ENCODE data around the gene TUBGCP3.
"Not testable (repeated sequence)": the region's sequence is repeated elsewhere in the genome, so short reads cannot be mapped to it uniquely, and the experiment has no call there.

The TUBGCP3 gene

DNA sequence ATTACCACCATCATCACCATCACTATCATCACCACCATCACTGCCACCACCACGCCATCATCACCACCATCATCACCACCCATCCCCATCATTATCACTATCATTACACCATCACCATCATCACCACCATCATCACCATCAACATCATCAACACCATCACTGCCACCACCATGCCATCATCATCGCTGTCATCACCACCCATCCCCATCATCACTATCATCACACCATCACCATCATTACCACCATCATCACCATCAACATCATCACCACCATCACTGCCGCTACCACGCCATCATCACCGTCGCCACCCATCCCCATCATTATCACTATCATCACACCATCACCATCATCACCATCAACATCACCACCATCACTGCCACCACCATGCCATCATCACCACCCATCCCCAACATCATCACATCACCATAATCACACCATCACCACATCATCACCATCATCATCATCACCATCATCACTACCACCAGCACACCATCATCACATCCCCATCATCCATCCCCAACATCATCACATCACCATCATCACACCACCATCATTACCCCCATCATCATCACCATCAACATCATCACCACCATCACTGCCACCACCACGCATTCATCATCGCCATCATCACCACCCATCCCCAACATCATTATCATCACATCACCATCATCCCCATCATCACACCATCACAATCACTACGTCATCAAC lies 61.7 kb downstream of the TUBGCP3 start:
- DNase-seq (ENCODE audit: low read depth), result no peak

DNA sequence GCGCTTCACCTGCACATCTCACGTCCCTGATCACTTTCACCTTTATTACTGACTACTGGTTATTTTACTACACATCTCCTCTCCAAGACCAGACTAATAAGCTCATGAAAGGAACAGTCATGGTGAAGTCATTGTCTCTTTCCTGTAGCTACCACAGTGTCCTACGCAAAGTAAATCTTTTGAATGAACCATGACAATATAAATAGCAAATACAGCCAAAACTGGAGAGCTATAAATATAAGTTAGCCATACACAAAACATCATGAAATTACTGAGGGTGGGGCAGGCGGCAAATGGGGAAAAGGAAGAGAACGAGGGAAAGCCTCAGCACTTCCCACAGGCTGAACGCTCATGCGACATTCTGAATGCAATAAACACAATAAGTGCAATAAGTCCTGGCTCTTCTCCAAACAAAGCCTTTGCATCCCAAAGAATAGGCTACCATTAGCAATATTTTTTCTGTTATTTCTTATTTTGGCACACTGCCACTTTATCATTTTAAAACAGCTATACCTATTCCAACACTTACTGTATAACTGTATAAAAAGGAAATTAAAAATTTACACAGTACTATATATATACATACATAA lies 62.5 kb downstream of the TUBGCP3 start:
- no peak for DNase-seq (ENCODE audit: low read depth)

DNA sequence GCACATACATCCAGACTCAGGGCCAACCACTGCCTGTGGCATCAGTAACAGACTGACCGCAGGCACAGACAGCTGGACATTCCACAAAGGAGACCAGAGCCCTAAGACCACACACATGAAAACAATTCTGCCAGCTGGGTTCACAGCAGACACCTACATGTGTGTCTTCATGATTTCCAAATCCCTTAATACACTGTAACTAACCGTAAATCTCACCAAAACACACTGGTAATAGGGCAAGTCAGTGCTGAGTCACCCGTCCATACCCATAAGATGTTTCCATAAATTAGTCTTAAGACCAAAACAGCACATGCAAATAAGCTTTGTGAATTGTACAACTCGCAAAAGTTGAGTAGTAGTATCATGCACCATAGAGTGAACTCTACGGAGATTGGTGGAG lies 65.4 kb downstream of the TUBGCP3 start:
- DNase-seq (ENCODE audit: low read depth), result no peak

DNA sequence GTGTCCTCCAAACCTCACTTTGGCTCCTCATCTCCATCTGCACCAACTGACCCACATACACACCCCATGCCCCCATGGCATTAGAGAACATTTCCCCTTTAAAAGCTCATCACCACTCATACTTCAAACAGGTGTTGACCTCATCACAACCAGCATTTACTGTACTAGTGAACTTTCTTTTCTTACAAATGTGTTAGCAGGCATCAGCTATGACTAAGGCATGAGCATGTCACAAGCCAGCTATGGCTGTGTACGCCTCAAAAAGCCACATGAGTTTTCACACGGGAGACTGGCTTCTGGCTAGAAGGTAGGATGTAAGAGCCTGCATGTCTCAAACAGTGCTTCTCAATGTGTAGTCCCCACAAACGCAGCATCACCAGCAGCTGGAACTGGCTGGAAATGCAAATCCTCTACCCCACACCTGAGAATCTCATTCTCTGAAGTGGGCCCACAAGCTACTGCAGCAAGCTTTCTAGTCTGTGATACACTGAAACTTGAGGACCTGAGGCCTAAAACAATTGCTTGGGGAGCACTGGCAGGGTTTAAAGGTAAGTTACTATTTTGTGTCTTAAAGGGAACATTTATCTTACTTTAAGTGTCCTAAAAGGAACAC lies 66.8 kb downstream of the TUBGCP3 start:
- no peak for DNase-seq (ENCODE audit: low read depth)

DNA sequence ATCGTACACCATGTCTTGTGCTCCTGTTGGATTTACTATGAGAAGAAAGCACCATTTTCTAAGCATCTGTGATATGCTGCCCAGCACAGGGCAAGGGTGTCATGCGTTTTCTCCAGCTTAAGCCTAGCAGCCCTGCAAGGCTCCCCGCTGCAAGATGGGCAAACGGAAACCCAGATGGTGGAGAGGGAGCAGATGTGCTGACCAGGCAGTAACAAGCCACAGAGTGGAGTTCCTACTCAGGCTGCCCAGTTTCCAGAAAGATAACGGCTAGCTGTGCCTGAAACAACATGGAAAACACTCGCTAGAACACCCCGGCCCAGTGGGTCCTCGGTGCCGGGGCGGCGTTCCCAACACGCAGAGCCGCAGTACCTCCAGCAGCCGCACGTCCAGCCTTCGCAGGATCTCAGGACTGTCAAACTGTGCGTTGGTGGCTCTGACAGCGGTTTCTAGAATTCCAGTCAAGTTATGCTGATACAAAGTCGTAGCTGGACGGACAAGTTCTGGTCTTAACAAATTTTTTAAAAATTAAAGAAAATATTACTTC lies 68.4 kb downstream of the TUBGCP3 start:
- no peak for DNase-seq (ENCODE audit: low read depth)

DNA sequence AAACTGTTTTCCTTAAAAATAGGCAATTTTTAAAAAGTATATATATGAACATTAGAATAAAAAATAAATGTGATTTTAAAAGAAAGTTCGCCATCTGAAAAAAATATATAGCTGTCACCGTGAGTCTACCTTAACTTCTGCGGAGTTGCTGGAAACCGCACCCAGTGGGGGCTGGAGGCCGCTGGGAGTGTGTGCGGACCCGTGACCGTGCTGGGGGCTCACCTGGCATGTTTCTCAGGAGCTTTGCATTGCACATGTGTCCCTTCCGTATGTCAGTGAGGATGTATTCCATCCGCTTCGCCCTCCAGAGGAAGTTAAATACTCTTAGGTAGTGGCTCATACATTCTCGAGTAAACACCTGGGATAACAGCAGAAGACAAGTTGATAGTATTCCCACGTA lies 71.7 kb downstream of the TUBGCP3 start:
- DNase-seq (ENCODE audit: low read depth), result no peak

DNA sequence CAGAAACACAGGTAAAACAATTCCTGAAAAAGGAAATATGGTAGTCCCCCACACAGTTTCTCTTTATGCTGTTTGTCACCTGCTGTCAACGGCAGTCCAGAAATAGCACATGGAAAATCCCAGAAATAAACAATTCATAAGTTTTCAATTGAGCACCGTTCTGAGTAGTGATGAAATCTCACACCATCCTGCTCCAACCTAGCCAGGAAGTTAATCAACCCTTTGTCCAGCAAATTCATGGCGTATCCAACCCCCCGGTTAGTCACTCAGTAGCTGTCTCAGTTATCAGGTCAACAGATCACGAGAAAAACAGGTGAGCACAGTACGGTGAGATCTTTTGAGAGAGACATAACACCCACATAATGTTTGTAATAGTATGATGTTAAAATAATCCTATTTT lies 74.2 kb downstream of the TUBGCP3 start:
- DNase-seq (ENCODE audit: low read depth), result no peak

DNA sequence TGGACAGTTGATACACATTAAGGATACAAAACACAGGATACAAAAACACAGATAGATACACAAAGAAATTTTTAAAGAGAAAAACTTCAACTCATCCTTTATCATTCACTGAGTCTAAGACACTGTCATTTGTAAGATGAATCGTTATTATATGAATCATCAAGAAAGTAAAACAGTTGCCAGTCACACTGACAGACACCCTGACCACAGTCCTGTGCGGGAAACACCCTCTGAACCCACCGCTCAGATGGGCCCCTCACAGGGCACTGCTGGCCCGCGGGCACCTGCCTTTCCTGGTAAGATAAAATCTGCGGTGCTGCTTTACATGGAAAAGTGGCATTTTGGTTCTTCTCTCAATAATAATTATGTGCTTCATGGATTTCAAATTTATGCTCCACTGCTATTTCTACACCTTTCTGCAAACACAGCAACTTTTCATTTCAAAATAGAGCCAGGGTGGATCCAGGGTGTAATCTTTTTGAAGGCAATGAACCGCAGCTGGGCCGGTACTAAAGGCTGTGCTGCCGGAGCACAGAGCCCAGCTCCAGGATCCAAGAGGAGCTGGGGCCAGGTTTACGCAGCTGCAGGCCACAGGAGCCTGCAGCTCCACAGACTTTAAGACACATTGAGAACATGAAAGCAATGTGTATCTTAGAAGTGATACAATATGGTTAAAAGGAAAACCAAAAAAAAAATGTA lies 76.8 kb downstream of the TUBGCP3 start:
- DNase-seq (ENCODE audit: low read depth), result no peak

DNA sequence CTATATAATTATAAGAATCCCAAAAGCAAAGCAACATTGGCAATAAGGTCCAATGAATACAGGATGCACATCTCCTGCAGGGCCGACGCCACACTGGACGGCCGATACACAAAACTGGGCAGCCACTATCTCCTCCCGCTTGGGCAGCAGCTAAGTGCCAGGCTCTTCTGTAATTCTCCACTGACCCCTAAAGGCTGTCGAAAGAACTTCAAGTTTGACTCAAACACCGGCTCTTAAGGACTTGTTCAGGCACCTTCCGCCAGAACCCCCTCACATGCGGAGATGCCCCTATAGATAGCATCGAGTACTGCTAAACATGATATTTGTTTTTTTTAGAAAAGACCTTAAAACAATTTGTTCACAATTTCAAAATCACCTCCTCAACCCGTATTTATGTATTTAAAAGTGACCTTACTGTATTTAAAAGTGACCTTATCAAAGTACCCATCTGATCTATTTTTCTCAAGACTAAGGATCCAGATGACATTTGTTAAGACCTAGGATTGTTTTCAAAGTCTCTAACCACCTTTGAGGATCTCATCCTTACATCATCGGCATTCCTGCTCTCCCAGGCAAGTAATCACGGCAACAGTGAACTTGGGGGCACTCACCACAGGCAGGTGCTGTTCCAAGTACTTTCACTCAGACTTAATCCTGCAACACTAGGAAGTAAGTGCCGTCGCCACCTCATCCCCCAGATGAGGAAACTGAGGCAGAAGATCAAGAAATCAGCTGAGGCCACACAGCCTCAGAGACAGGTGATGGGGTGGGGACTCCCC lies 77.8 kb downstream of the TUBGCP3 start:
- no peak for DNase-seq (ENCODE audit: low read depth)

DNA sequence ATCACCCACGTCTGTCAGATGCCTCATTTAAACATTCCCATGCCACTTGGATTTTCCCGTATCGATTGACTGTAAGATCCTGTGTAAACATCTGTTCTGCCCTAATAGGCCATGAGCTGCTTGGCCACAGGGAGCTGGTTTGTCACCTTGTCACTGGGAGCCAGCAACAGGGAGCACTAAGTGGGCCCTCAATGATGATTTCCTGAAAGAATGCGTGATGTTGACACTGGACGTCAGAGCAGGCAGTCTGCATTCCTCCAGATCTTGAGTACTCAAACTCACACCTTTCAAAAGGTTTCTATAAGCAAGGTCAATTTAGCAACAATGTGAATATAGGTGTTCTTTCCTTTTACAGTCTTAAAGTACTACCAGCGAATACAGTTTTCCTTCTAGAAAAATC lies 78.8 kb downstream of the TUBGCP3 start:
- no peak for DNase-seq (ENCODE audit: low read depth)

DNA sequence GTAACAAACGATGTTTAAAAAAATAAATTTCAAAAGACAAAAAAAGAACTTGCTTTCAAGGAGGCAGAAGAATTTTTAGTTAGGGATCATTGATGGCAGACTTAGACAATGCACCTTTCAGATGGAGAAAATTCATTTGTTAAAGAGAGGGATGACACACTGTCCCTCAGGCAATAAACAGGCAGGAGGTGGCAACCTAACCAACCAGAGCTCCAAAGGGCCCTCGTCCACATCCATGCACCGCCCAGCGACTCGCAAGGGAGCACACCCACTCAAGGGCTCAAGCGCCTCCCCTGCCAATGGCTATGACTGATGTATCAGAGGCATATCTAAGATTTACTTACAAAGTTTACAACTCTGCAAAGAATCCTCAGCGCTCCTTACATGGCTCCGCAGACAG lies 81.9 kb downstream of the TUBGCP3 start:
- no peak for DNase-seq (ENCODE audit: low read depth)

DNA sequence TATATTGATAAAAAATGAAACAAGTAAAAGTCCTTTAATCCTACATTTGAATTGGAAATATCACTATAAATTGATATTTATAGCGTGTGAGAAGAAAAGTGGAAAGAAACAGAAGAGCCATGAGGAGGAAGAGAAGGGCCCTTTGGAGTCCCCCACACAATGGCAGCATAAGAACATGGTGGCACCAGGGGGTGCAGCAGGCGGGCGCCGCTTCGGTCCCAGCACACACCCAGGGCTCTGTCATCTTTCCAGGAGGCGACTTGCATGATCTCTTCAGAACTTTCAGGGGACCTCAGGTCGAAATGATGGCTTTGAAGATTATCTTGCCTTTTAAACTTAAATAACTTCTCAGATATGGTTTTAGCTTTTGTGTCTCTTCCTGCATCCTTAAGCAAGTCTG lies 91.8 kb downstream of the TUBGCP3 start:
- DNase-seq (ENCODE audit: low read depth), result no peak

DNA sequence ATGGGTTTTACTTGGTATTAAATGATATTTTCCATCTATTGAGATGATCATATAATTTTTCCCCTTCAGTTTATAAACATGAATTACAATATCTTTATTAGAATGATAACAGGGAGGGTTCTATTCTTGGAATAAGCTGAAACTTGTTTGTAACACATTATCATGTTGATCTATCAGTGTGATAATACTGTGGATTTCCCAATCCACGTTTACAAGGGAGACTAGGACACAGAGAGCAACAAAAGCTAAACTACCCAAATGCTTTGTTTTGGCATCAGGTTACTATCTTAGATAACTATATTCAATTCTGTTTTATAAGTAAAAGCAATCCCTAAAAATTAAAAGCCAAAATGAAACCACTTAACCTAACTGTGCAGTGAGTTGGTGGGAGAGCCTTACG lies 92.5 kb downstream of the TUBGCP3 start:
- DNase-seq (ENCODE audit: low read depth), result no peak

DNA sequence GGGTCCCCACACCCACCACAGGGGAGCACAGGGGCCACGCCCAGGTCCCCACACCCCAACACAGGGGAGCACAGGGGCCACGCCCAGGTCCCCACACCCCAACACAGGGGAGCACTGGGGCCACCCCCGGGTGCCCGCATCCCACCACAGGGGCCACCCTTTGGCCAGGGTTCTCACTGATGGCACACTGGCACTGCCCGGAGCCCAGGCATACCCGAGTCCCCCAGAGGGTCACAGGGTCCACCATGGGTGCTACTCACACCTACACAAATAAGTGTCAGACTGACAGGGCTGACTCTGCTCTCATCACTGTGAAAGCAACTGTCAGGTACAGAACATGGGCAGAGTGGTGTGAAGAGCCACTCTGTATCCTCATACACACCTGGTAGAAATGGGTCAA lies 98.8 kb downstream of the TUBGCP3 start:
- no peak for DNase-seq (ENCODE audit: low read depth)

DNA sequence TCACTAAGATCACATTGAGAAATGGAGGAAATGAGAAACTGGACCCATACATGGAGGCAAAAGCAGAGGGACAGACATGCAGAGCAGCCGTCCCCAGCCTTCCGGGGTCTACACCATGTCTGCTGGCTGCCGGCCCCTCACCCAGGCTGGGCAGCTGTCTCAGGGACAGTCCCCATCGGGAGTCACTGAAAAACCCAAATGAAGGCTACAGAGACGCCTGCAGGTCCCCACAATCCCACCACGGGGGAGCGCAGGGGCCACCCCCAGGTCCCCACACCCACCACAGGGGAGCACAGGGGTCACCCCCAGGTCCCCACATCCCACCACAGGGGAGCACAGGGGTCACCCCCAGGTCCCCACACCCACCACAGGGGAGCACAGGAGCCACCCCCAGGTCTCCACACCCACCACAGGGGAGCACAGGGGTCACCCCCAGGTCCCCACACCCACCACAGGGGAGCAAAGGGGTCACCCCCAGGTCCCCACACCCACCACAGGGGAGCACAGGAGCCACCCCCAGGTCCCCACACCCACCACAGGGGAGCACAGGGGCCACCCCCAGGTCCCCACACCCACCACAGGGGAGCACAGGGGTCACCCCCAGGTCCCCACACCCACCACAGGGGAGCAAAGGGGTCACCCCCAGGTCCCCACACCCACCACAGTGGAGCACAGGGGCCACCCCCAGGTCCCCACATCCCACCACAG lies 99.5 kb downstream of the TUBGCP3 start:
- DNase-seq (ENCODE audit: low read depth), result not testable (repeated sequence)

DNA sequence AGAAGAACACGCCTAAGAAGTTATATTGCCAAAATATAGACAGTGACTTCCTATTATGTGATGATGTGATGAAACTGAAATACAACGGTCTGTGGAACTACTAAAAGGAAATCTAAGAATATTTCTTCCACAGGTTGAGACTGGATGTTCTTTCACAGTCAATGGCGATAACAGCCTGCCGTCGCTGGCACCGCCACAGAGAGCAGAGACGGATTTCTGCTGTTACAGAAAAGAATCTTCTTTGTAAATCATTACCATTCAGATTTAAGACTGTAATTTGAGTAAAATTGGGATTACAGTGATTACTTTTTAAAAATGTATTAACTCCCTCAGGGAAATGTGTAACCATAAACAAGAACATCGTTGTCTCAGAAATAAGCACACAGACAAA lies 100.8 kb downstream of the TUBGCP3 start:
- DNase-seq (ENCODE audit: low read depth), result no peak

DNA sequence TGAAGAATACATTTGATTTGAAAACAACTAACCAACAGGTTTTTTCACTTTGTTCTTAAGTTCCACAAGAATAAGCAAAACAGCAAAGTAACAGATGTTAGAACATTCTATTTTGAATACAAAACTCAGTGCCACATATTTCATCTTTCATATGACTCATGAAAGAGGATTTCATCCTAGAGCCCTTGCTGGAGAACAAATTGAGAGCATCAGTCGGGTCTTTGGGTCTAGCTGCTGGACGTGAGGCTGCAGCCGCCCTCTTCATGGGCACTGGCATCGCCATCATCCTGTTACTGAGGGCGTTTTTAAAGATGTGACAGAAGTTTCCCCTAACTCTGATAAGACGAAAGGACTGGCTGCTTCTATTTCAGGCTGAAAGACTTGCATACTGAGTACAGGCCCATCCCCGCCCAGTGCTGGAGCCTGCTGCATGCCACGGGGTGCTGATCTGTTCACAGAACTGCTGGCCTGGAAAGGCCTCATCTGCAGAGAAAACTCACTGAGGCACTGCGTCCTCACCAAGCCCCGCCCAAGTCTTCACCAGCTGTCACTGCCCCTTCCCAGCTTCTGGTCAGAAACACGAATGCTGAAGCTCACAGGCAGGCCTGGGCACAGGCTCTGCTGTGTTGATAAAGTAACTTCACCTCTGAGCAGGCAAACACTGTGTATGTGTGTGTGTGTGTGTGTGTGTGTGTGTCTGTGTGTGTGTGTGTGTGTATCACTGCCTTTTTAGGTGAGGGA lies 101.4 kb downstream of the TUBGCP3 start:
- DNase-seq (ENCODE audit: low read depth), result no peak

DNA sequence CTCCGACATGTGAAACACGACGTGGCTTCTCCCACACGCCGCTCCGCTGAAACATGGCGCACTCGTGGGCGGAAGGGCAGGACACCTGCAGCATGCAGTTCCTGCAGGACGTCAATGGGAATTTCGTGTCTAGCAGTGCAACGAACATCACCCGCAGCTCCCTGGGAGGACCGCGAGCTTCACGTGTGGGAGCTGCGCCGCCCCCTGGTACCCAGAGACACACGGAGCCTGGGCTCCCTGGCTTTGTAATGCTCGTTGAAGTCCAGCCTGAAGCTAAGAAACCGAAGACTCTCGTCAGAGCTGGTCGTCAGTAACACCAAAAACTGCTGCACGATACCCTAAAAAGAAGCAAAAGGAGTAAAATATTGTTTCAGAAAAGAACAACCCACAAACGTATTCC lies 102.1 kb downstream of the TUBGCP3 start:
- DNase-seq (ENCODE audit: low read depth), result not testable (repeated sequence)

DNA sequence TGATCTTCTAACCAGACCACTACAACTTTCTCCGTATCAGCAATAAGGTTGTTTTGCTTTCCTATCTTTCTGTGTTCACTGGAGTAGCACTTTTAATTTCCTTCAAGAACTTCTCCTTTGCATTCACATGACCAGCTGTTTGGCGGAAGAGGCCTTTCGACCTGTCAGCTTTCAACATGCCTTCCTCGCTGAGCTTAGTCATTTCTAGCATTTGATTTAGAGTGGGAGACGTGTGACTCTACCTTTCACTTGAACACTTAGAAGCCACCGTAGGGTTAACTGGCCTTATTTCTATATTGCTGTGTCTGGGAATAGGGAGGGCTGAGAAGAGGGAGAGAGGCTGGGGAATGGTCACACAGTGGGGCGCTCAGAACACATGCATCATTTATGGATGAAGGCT lies 104.7 kb downstream of the TUBGCP3 start:
- no peak for DNase-seq (ENCODE audit: low read depth)

DNA sequence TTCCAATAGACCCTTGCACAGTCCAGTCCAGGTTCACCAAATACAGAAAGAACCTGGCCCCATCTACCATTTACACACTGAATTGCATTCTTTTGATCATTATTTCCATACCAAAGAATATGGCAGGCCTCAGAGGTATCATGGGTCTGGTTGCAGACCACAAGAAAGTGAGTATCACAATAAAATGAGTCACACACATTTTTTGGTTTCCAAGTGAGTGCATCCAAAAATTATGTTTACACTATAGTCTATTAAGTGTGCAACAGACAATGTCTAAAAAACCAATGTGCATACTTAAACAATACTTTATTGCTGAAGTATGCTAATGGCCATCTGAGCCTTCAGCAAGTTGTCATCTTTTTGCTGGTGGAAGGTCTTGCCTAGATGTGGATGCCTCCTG lies 106.5 kb downstream of the TUBGCP3 start:
- DNase-seq (ENCODE audit: low read depth), result no peak

DNA sequence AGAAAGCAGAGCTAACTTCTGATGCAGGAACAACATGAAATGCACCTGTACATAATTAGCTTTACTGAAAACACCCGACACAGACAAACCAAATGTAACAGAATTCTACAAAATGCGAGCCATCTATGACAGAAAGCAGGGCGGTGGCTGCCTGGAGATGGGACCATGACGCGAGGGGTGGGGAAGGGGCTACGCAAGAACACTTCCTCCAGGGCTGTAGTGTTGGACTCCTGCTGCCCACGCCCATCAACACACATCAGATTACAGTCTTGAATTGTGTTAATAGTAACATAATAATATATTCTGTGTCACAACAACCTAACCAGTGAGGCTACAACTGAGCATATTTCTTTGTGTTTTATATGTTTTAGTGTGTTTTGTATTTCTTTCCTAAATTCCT lies 108.6 kb downstream of the TUBGCP3 start:
- no peak for DNase-seq (ENCODE audit: low read depth)

Measured in T follicular helper cell (primary cell).